GM21528 (cell line): ENCODE results near the gene JUNB.
"Not testable (repeated sequence)": the region's sequence is repeated elsewhere in the genome, so short reads cannot be mapped to it uniquely, and the experiment has no call there.

ENCODE experiments used
- ATAC-seq: cut with Tn5 transposase; IDR thresholded peaks from one replicate; pipeline ENCODE4 v1.9.1; 2021; ENCODE audit warnings: mild to moderate bottlenecking, moderate library complexity; ENCODE audit not compliant: unreplicated experiment, low FRiP score

The JUNB gene

DNA sequence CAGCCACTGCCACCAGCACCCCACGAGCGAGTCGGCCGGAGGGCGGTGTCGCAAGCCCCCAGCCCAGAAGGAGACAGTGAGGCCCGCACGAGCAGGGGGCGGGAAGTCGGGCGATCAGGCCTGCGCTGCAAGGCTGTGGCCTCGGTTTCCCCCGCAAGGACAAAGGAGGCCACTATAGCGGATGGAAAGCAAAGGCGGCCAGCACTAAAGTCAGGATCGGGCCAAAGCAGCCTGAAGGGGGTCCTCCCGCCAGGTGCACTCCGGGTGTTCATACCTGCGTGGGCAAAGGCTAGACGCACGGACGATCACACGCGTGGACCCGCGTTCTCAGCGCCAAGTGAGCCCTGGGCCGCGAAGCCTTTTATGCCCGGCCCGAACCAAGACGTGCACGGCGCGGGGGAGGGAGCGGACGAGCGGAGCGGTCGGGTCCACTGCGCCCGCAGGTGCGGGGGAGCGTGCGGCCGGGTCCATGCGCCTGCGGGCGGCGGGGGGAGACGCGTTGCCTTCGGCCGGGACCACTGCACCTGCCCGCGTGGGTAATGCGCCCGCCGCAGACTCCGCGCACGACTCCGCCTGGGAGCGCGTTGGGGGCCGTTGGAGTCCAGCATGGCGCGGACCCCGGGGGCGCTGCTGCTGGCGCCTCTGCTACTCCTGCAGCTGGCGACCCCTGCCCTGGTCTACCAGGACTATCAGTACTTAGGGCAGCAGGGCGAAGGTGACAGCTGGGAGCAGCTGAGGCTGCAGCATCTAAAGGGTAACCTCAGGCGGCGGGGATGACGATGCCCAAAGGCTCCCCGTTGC lies 10.4 kb downstream of the JUNB start, which contains the start of the genes PRDX2 and THSD8:
TSS of gene PRDX2 (minus strand) at position 335 of the 801 bp plus-strand sequence. CDS start 539 bp downstream, outside the sequence.
TSS of gene THSD8 (plus strand) at position 604 of the 801 bp plus-strand sequence. CDS start at position 607, 3 bp downstream.
- no peak for ATAC-seq

DNA sequence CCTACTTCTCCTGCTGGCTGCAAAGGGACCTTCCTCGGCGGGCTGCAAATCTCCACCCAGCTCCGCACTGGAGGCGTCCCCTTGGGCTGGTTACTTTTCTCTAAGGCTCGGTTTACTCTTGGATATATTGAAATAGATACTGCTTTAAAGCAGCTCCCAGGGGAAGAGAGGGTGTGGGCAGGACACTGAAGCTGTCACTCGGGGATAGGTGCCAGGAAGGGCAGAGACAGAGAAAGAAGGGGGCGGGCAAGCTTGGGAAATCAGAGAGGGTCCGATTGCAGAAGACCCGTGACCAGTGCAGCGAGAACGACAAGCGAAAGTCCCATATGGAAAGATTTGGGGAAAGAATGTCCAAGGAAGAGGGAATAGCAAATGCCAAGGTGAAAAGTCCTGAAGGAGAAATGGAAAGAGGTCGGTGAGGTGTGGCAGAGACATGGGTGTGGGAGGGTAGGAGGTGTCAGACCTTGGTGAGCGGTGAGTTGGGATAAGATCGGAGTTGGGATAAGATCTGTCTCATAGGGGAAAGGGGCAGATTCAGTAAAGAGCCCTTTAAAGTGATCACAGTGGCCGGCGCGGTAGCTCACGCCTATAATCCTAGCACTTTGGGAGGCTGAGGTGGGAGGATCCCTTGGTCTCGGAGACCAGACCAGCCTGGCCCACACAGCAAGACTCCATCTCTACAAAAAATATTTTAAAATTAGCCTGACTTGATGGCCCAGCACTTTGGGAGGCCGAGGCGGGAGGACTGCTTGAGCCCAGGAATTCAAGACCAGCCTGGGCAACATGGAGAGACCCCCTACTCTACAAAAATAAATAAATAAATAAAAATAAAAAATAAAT lies 11.2 kb downstream of the JUNB start:
- ATAC-seq: no peak

DNA sequence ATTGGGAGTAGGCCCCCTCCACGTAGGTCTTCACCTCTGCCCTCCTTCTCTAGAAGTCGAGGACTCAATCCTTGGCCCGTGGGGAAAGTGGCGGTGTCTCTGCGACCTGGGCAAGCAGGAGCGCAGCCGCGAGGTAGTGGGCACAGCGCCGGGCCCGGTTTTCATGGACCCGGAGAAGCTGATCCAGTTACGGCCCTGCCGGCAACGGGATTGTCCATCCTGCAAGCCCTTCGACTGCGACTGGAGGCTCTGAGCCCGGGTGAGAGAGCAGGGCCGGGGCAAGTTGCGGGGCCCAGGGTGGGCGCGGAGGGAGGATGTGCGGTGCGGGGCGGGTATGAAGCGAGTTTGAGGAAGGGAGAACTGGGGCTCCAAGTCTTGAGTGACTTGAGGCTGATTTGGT lies 12.8 kb downstream of the JUNB start:
- ATAC-seq: no peak

DNA sequence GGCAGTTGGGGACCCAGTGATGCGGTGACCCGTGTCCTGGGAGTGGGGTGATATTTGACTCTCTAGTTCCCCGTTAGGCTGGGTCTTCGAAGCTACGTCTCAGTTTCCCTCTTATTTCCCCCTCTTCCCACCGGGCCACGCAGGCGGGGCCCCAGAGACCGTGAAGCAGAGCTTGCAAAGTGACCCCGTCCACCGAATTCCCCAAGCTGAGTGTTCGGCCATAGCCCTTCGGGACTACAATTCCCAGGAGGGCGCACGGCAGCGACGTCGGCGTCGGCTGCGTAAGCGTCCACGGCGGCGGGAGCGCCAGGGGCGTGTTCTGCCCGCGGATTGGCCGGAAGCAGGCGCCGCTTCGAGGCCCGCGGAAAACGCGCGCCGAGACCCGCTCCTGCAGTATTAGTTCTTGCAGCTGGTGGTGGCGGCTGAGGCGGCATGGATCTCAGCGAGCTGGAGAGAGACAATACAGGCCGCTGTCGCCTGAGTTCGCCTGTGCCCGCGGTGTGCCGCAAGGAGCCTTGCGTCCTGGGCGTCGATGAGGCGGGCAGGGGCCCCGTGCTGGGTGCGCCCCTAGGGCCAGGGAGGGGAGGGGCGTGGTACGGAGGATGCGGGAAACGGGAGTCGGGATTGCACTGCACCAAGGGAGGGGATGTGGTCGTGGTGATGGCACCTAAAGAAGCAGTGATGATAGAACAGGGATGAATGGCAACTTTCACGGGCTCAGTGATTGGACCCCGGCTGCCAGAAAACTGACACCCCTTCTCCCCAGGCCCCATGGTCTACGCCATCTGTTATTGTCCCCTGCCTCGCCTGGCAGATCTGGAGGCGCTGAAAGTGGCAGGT lies 15.2 kb downstream of the JUNB start, which contains the start of gene RNASEH2A:
TSS of gene RNASEH2A (plus strand) at position 343 of the 840 bp plus-strand sequence. CDS start at position 433, 90 bp downstream.
- peak; percentile 60 for ATAC-seq

DNA sequence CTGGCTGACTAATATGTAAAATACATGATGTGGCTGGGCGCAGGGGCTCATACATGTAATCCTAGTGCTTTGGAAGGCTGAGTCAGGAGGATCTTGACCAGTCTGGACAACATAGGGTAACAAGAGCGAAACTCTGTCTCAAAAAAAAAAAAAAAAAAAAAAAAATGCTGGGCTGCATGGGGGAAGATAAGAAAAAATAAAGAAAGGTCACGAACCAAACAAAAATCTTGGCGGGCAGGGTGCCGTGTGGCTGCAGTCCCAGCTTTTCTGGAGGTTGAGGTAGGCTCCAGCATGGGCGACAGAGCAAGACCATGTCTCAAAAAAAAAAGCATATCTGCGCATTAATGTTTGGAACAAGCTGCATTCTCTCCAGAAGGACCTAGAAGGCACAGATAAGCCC lies 23.8 kb downstream of the JUNB start:
- no peak for ATAC-seq

- not testable (repeated sequence) for ATAC-seq
These were observed 25.9 kb downstream of the JUNB start for GRCh38 chr19:12817188-12817587.

DNA sequence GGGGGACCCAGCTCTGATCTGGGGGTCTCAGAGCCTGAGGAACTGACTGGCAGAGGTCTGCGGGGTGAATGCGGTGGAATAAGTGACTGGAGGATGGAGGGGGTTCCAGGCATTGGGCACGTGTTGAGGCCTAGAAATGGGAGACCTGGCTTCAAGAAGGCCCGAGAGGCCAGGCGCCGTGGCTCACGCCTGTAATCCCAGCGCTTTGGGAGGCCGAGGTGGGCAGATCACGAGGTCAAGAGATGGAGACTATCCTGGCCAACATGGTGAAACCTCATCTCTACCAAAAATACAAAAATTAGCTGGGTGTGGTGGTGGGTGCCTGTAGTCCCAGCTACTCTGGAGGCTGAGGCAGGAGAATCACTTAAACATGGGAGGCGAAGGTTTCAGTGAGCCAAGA lies 26.5 kb downstream of the JUNB start:
- not testable (repeated sequence) for ATAC-seq

GRCh38 chr19:12821761-12822160 lies 30.5 kb downstream of the JUNB start:
- no peak for ATAC-seq

GRCh38 chr19:12825254-12826131 lies 34.2 kb downstream of the JUNB start:
- ATAC-seq: no peak

DNA sequence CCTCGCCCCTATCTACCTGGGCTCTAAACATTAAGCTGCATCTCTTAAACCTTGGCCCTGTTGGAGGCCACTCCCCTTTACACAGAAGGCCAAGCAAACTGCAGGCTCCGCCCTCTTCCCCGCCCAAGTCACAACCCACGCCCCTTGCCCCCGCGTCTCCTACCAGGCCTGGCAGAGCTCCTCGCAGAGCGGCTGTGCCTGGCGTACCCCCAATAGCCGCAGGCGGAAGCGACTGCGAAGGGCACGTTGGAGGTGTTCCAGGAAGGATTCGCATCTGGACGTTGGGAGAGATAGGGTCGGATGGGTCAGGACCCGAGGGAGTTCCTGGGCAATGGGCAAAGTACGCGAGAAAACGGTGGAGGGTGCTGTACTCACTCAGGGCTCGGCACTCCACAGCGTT lies 37.2 kb downstream of the JUNB start:
- ATAC-seq: no peak

DNA sequence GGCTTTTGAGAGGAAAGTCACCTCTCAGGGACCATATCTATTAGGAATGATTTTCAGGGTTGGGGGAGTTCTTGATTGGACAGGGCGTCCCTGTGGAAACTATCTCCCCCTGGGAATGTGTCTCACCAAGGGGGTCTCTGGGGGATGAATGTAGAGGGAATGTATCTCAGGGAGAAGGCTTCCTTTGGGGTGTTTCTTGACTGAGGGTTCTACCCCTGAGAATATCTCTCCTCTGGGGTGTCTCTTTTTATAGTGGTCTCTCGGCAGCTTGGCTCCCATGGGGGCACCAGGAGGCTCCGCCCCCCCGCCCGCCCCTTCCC lies 42.1 kb downstream of the JUNB start:
- ATAC-seq: no peak

DNA sequence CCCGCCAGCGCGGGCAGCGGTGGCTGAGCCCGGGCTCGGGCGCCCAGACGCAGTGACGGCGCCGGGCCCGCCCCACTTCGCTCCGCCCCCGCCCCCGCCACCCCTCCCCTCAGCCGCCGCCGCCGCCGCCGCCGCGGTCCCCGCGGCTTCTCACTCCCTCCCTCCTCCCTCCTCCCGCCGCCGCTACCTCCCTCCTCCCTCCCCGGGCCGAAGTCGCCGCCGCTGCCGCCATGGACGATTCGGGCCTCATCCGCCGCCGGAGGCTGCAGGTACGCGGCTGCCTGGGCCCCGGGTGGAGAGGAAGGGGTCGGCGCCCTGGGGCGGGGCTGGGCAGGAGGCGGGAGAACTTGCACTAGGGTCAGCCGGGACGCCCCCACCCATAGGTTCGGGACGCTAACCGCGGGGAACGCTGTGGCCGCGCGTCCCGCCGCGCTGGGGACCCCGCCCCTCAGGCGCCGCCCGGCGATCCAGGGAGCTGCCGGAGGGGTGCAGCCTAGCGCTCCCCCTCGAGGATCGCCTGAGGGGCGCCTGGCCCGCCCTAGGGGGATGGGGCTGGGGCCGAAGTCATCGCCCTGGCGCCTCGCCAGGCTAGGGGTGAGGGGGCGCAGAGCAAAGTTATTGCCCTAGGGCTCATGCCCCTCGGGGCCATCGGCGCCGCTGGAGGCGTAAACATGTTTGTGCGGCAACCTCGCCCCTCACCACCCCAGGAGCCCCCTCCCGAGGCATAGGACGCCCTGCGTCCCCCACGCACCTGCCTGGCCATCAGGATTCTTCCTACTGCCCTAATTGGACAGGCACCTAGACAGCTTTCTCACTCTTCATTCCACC lies 42.7 kb downstream of the JUNB start:
- ATAC-seq: no peak

GRCh38 chr19:12834566-12834943 lies 43.3 kb downstream of the JUNB start, which contains the start of gene RTBDN:
TSS of gene RTBDN (minus strand) at chr19:12834579. CDS start at chr19:12829979, 4,600 bp downstream.
- ATAC-seq: no peak

DNA sequence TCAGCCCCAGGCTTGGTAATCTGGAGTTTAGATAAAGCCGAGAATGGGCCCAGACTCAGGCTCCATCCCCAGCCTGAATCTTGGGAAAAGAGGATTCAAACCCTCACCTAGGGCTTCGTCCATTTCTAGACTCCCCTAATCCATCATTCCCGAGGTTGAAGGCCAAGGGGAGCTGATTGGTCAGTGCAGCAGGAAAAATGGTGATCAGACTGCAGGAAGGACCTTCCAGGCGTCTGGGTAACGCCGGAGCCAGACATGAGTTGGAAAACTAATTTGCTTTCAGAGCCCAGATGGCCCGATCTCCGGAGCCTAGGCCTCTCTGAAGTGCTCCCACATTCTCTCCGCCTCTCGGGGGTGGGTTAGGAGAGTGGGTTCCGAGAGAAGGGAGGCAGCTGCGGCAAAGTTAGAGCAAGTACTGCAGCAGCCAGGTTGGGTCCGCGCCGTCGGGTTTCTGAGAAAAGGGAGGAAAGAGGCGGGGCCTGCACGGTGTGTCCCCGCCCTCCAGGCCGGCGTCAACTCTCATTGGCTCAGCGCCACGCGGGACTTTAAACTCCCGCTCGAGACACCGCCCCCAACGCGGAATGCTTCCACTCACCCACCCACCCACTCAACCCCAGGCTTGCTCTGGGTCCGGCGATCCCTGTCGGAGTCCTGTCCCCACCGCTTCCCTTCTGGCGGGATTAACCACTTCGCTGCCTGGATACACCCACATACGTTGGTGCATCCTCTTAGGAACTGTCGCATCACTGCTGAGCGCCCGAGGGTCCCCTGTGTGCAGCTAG lies 43.9 kb downstream of the JUNB start:
- no peak for ATAC-seq

GRCh38 chr19:12836529-12836863 lies 45.2 kb downstream of the JUNB start:
- no peak for ATAC-seq

- ATAC-seq: no peak
These were observed 45.9 kb downstream of the JUNB start for GRCh38 chr19:12837225-12837624.

DNA sequence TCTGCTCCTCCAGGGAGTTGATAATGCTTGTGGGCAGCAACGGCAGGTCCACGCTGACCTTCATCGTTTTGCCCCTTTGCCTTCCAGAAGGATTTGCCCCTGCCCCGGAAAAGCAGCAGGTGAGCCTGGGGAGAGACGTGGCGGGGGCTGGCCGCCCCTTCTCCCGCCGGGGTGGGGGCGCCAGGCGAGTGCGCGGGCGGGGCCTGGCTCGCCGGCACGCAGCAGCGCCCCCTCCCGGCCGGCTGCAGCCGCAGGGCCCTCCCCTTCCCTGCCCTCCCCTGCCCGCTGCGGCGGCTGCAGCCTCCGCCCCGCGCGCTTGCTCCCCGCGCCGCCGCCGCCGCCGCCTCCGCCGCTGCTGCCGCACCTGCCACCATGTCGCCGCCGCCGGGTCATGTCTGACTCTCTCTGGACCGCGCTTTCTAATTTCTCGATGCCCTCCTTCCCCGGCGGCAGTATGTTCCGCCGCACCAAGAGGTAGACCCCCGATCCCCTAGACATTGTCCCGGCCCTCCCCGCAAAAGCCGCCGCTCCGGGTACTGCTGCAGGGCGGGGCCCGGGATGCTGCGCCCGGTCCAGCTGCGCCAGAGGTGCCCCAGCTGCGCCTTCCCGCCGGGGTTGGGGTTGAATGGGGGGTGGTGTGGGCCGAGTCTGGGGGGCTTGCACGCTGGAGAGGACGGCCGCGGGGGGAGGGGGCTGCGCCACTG lies 47.0 kb downstream of the JUNB start, which contains the start of gene MAST1:
TSS of gene MAST1 (plus strand) at position 334 of the 704 bp plus-strand sequence. CDS start at position 392, 58 bp downstream.
- no peak for ATAC-seq
